Stomach (tissue), 9 donors: ENCODE data around the gene ST6GALNAC3. TPM values are rescaled to one million over a fixed set of nuclear protein-coding genes. Genes with fewer than 3 reads are reported as not detected.

Source experiments
- DNase-seq, 2 donors: peaks; one replicate each; pipeline versions ENCODE4 v3.0.0 to v3.0.0-alpha.2; 2013 to 2019
- H3K27ac ChIP-seq, 5 donors: fragments of 200-600 bp in 4 of 5; sonication (generic) in 4 of 5; one replicate each; pipeline ENCODE4 v1.5.1; 2013 to 2019; ENCODE audit warnings: mild to moderate bottlenecking in 1 of 5, moderate library complexity in 1 of 5
- H3K27me3 ChIP-seq, 3 donors: fragments of 200-600 bp; sonication (generic); one replicate each; pipeline ENCODE4 v1.5.1; 2017 to 2019; ENCODE audit warnings: mixed run types in 1 of 3
- H3K36me3 ChIP-seq, 4 donors: fragments of 200-600 bp; sonication (generic); 1 replicate in 3 of 4; 2 replicates in 1 of 4; pipeline ENCODE4 v1.5.1; 2016 to 2019
- H3K4me1 ChIP-seq, 4 donors: fragments of 200-600 bp; sonication (generic); one replicate each; pipeline ENCODE4 v1.5.1; 2016 to 2019
- H3K4me3 ChIP-seq, 4 donors: fragments of 200-600 bp; sonication (generic) in 3 of 4; one replicate each; pipeline ENCODE4 v1.5.1; 2016 to 2019; ENCODE audit warnings: mild to moderate bottlenecking in 1 of 4
- H3K9me3 ChIP-seq, 4 donors: fragments of 200-600 bp; sonication (generic); one replicate each; pipeline ENCODE4 v1.5.1; 2016 to 2019
- CTCF ChIP-seq, 7 experiments: fragments of 450-650 bp in 4 of 7; fragments of 200-600 bp in 3 of 7; sonication (generic) in 3 of 7; IDR thresholded peaks; one replicate each; pipeline ENCODE4 v1.5.1; 2016 to 2019; ENCODE audit warnings: antibody characterized with exemption in 7 of 7, control low read depth in 2 of 7, mild to moderate bottlenecking in 1 of 7
- EP300 ChIP-seq: sonication (generic); formaldehyde crosslinking; IDR thresholded peaks from one replicate; pipeline ENCODE4 v1.6.1; 2017; ENCODE audit warnings: antibody characterized with exemption
- POLR2A ChIP-seq, 4 donors: fragments of 450-650 bp; IDR thresholded peaks; one replicate each; pipeline ENCODE4 v1.6.1; 2016; ENCODE audit warnings: antibody characterized with exemption in 4 of 4, control low read depth in 2 of 4, mild to moderate bottlenecking in 1 of 4, moderate library complexity in 1 of 4
- POLR2AphosphoS5 ChIP-seq, 3 donors: sonication (generic); formaldehyde crosslinking; IDR thresholded peaks; one replicate each; pipeline ENCODE4 v1.6.1; 2016; ENCODE audit warnings: antibody characterized with exemption in 3 of 3
- WGBS, 5 donors: extraction: QIAGEN DNeasy Blood & Tissue Kit in 3 of 5; methylation state at CpG; one replicate each; pipeline versions ENCODE4 v1.1.5 to v1.1.7; 2013 to 2018; 5-methylcytosine and 5-hydroxymethylcytosine counted together
- intact Hi-C: fragments of 100-400 bp; cut with DNase I; formaldehyde crosslinking; loops from one replicate; pipeline ENCODE4 v1.15.1; 2023; ENCODE audit warnings: low total_unique reads
- polyA plus RNA-seq, 3 donors: library from polyadenylated mRNA; stranded (reverse); fragments of 200-250 nt; gene quantifications; one replicate each; pipeline ENCODE4 v1.2.3, GENCODE V29; 2013
- total RNA-seq, 5 donors: library from RNA; depleted of rRNA; stranded (reverse); fragments of >200 nt; gene quantifications; one replicate each; pipeline versions ENCODE4 v1.1.0 to v1.2.3, GENCODE V29; 2014 to 2016
- donor health status: healthy with polysubstance abuse.
- donor health status: Bipolar disorder and iron deficiency.
- donor health status: healthy.

Gene ST6GALNAC3
- total and polyA plus RNA-seq, 8 donors: under 0.01 to 21.7 (median 1.2) TPM; not detected in 1

GRCh38 chr1:76176000-76176399, 101.5 kb downstream of the ST6GALNAC3 start:
- TF ChIP-seq POLR2AphosphoS5 (IDR thresholded peaks at IDR 0.05): no peak
- TF ChIP-seq CTCF (IDR thresholded peaks at IDR 0.05): no peak
- no peak for TF ChIP-seq EP300
- TF ChIP-seq POLR2A (IDR thresholded peaks at IDR 0.05): no peak
- no peak for DNase-seq
- 60 to 83% (median 69%) methylated on average over 2 of the region's 2 CpGs for WGBS, 5 donors
- intact Hi-C loops: no loop called here
- no peaks in the 10 kb centered on the region for H3K27me3 ChIP-seq
- no peak overlapping the region for H3K4me3 ChIP-seq
- no peaks in the 10 kb centered on the region for H3K36me3 ChIP-seq
- H3K9me3 ChIP-seq: no peaks in the 10 kb centered on the region
- H3K4me1 ChIP-seq: no peaks in the 10 kb centered on the region
- H3K27ac ChIP-seq: no peak overlapping the region

- no peak overlapping the region for H3K27ac ChIP-seq
- TF ChIP-seq POLR2A (IDR thresholded peaks at IDR 0.05) (no peak), POLR2AphosphoS5 (IDR thresholded peaks at IDR 0.05) (no peak), EP300 (no peak), CTCF (IDR thresholded peaks at IDR 0.05) (no peak)
- H3K4me1 ChIP-seq: no peaks in the 10 kb centered on the region
- no peaks in the 10 kb centered on the region for H3K36me3 ChIP-seq
- no peaks in the 10 kb centered on the region for H3K27me3 ChIP-seq
- WGBS, 5 donors: 82 to 87% (median 85%) methylated on average over 8 of the region's 8 CpGs
- H3K9me3 ChIP-seq: no peaks in the 10 kb centered on the region
- H3K4me3 ChIP-seq: no peak overlapping the region
- intact Hi-C loops: no loop called here
- no peak for DNase-seq
Observed at GRCh38 chr1:76177615-76178014, 103.1 kb downstream of the ST6GALNAC3 start.

GRCh38 chr1:76179219-76179698, 104.7 kb downstream of the ST6GALNAC3 start:
- Histone ChIP-seq H3K4me3 (no peak overlapping the region), H3K4me1 (no peaks in the 10 kb centered on the region), H3K27ac (no peak overlapping the region), H3K9me3 (no peaks in the 10 kb centered on the region), H3K36me3 (no peaks in the 10 kb centered on the region), H3K27me3 (no peaks in the 10 kb centered on the region)
- intact Hi-C loops: no loop called here
- no peak for DNase-seq
- no peak for TF ChIP-seq EP300
- no peak for TF ChIP-seq POLR2A (IDR thresholded peaks at IDR 0.05)
- no peak for TF ChIP-seq POLR2AphosphoS5 (IDR thresholded peaks at IDR 0.05)
- TF ChIP-seq CTCF (IDR thresholded peaks at IDR 0.05): no peak

- intact Hi-C loops: no loop called here
- no peak for DNase-seq
- no peaks in the 10 kb centered on the region for H3K4me1 ChIP-seq
Observed at GRCh38 chr1:76185207-76185606, 110.7 kb downstream of the ST6GALNAC3 start.

More at GRCh38 chr1:76185207-76185606, 110.7 kb downstream of the ST6GALNAC3 start:
- H3K27me3 ChIP-seq: no peaks in the 10 kb centered on the region
- WGBS, 5 donors: 76 to 89% (median 88%) methylated on average over 5 of the region's 5 CpGs
- H3K36me3 ChIP-seq: no peaks in the 10 kb centered on the region
- H3K27ac ChIP-seq: no peak overlapping the region
- TF ChIP-seq EP300 (no peak), CTCF (IDR thresholded peaks at IDR 0.05) (no peak), POLR2A (IDR thresholded peaks at IDR 0.05) (no peak), POLR2AphosphoS5 (IDR thresholded peaks at IDR 0.05) (no peak)
- no peaks in the 10 kb centered on the region for H3K9me3 ChIP-seq
- H3K4me3 ChIP-seq: no peak overlapping the region
